Testis (tissue), 3 donors: ENCODE results near the gene SERTAD4. TPM values are rescaled to one million over a fixed set of nuclear protein-coding genes. Genes with fewer than 3 reads are reported as not detected.

ENCODE experiments used
- DNase-seq: peaks from one replicate; pipeline ENCODE4 v3.0.0-alpha.2; 2019
- H3K27ac ChIP-seq, 2 donors: fragments of 200-600 bp; sonication (generic); one replicate each; pipeline ENCODE4 v1.5.1; 2019
- H3K27me3 ChIP-seq: fragments of 200-600 bp; sonication (generic); one replicate; pipeline ENCODE4 v1.5.1; 2019
- H3K36me3 ChIP-seq: fragments of 200-600 bp; sonication (generic); one replicate; pipeline ENCODE4 v1.5.1; 2017; ENCODE audit warnings: low read depth; ENCODE audit errors: missing control alignments
- H3K4me1 ChIP-seq: fragments of 200-600 bp; sonication (generic); one replicate; pipeline ENCODE4 v1.5.1; 2019
- H3K4me3 ChIP-seq, 2 donors: fragments of 200-600 bp; sonication (generic); one replicate each; pipeline ENCODE4 v1.5.1; 2017 to 2019
- H3K9me3 ChIP-seq: fragments of 200-600 bp; sonication (generic); one replicate; pipeline ENCODE4 v1.5.1; 2017
- POLR2A ChIP-seq: fragments of 450-650 bp; IDR thresholded peaks from one replicate; pipeline ENCODE4 v1.6.1; 2017; ENCODE audit warnings: antibody characterized with exemption, mild to moderate bottlenecking, moderate library complexity
- WGBS, 2 donors: methylation state at CpG; one replicate each; pipeline ENCODE4 v1.1.5; 2018; 5-methylcytosine and 5-hydroxymethylcytosine counted together
- intact Hi-C: fragments of 100-400 bp; cut with DNase I; formaldehyde crosslinking; loops from one replicate; pipeline ENCODE4 v1.15.1; 2023; ENCODE audit warnings: low total_unique reads
- polyA plus RNA-seq: library from polyadenylated mRNA; stranded (reverse); fragments of 350-450 nt; fragmentation: Illumina TruSeq; extraction: RNeasy Lipid Tissue Mini Kit (QIAGEN cat#74804); gene quantifications from one replicate; pipeline ENCODE4 v1.2.3, GENCODE V29; 2014; ENCODE audit warnings: low read depth, low replicate concordance; ENCODE audit not compliant: insufficient read depth
- total RNA-seq, 2 donors: library from RNA; depleted of rRNA; stranded (reverse); fragments of >200 nt; gene quantifications; one replicate each; pipeline ENCODE4 v1.2.3, GENCODE V29; 2016
- TF ChIP-seq, protein P1 (sequence below), 3 experiments: fragments of 450-650 bp in 2 of 3; fragments of 200-600 bp in 1 of 3; sonication (generic) in 1 of 3; IDR thresholded peaks; one replicate each; pipeline ENCODE4 v1.5.1; 2016 to 2019; ENCODE audit warnings: antibody characterized with exemption in 3 of 3, mild to moderate bottlenecking in 2 of 3, moderate library complexity in 1 of 3

SERTAD4 gene
- total and polyA plus RNA-seq, 3 donors from 2014 or later, result 1.1 to 1.9 (median 1.1) TPM

DNA sequence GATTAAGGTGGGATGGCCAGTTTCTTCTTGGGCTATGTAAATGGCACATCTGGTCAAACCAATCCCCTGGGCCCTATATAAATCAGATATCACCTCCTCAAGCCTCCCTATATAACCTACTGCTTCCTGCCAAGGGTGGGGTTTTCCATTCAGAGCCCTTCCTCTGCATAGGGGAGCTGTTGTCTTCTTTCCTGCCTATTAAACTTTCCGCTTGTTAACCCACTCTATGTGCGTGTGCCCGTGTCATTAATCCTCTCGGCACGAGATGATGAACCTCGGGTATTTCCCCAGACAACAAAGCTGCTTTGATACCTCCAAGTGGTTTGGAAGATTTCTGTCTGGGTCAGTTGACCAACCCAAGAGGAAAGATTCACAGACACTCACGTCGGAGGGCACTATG is 19.3 kb upstream of the SERTAD4 start:
- no peaks in the 10 kb centered on the region for H3K27me3 ChIP-seq
- DNase-seq, result no peak
- H3K27ac ChIP-seq, result no peak overlapping the region
- no peak for TF ChIP-seq POLR2A
- TF ChIP-seq, protein P1, sequence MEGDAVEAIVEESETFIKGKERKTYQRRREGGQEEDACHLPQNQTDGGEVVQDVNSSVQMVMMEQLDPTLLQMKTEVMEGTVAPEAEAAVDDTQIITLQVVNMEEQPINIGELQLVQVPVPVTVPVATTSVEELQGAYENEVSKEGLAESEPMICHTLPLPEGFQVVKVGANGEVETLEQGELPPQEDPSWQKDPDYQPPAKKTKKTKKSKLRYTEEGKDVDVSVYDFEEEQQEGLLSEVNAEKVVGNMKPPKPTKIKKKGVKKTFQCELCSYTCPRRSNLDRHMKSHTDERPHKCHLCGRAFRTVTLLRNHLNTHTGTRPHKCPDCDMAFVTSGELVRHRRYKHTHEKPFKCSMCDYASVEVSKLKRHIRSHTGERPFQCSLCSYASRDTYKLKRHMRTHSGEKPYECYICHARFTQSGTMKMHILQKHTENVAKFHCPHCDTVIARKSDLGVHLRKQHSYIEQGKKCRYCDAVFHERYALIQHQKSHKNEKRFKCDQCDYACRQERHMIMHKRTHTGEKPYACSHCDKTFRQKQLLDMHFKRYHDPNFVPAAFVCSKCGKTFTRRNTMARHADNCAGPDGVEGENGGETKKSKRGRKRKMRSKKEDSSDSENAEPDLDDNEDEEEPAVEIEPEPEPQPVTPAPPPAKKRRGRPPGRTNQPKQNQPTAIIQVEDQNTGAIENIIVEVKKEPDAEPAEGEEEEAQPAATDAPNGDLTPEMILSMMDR (IDR thresholded peaks at IDR 0.05), result no peak
- H3K4me1 ChIP-seq, result no peaks in the 10 kb centered on the region
- no peaks in the 10 kb centered on the region for H3K9me3 ChIP-seq
- WGBS, 2 donors, result 79 to 91% methylated on average over 8 of the region's 8 CpGs
- no peaks in the 10 kb centered on the region for H3K36me3 ChIP-seq
- intact Hi-C loops, result no loop called here
- no peak overlapping the region for H3K4me3 ChIP-seq

DNA sequence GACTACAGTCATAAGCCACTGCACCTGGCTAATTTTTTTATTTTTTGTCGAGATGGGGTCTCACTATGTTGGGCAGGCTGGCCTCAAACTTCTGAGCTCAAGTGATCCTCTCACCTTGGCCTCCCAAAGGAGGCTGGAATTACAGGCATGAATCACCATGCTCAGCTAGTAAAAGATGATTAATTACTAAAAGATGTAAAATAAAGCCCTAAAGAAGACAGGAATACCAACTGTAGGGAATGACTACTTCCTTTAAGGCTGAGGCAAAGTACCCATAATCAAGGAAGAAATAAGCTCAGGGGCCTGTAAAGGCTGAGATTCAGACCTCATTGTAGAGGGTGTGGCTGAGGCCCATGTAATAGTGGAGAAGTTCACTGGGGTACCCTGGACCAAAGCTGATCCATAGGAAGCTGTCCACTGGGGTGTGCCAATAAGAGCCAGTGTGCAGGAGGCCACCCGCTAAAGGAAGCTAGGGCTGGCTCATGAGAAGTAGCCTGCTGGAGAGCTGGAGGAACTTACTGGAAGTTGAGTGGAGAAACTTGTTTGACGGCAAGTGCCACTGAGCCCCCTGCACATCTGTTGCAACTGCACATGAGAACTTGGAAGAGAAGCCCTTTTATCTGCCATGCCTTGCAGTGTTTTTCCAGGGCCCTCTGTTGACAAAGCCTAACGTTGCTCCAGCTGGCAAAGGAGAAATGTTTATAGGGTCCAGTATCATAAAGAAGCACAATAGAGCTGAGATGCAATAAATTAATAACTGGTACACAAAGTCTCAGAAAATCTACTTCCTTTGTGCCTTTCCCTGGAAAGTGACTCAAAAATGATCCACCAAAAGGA is 17.8 kb upstream of the SERTAD4 start:
- Histone ChIP-seq H3K27me3 (no peaks in the 10 kb centered on the region), H3K4me1 (no peaks in the 10 kb centered on the region), H3K9me3 (no peaks in the 10 kb centered on the region), H3K27ac (no peak overlapping the region), H3K4me3 (no peak overlapping the region), H3K36me3 (no peaks in the 10 kb centered on the region)
- WGBS, 2 donors, result 81 to 82% methylated on average over 4 of the region's 4 CpGs
- intact Hi-C loops, result no loop called here
- TF ChIP-seq POLR2A, result no peak
- TF ChIP-seq, protein P1 (IDR thresholded peaks at IDR 0.05), result no peak
- no peak for DNase-seq

DNA sequence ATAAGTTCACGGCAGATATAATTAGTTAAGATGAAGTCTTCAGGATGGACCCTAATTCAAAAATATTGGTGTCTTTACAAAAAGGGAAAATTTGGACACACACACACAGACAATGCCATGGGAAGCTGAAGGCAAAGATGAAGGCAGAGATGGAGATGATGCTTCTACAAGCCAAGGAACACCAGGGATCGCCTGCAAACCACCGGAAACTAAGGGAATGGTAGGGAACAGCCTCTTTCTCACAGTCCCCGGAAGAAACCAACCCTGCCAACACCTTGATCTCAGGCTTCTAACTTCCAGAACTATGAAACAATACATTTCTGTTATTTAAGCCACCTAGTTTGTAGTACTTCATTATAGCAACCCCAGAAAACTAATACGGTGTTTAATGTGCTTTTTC is 15.1 kb upstream of the SERTAD4 start:
- TF ChIP-seq, protein P1 (IDR thresholded peaks at IDR 0.05), result no peak
- Histone ChIP-seq H3K4me3 (no peak overlapping the region), H3K36me3 (no peaks in the 10 kb centered on the region), H3K4me1 (no peaks in the 10 kb centered on the region), H3K27me3 (no peaks in the 10 kb centered on the region), H3K27ac (no peak overlapping the region), H3K9me3 (no peaks in the 10 kb centered on the region)
- intact Hi-C loops, result no loop called here
- 92% methylated on average over 5 of the region's 5 CpGs for WGBS, 2 donors
- DNase-seq, result no peak

DNA sequence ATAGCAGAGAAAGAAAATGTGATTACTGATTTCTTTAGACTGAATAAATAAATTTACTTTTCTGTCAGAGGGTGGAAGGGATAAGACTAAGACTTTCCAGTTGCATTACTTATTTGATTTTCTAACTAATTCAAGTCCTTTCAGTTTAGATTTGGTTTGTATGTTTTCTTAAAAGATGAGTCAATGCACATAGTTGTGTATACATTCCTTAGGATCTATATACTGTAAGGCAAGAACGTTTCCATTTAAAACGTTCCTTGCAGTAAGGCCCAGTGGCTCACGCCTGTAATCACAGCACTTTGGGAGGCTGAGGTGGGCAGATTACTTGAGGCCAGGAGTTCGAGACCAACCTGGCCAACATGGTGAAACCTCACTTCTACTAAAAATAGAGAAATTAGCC is 14.5 kb upstream of the SERTAD4 start:
- Histone ChIP-seq H3K4me3 (no peak overlapping the region), H3K9me3 (no peaks in the 10 kb centered on the region), H3K36me3 (no peaks in the 10 kb centered on the region), H3K27ac (no peak overlapping the region), H3K27me3 (no peaks in the 10 kb centered on the region), H3K4me1 (no peaks in the 10 kb centered on the region)
- intact Hi-C loops, result no loop called here
- DNase-seq, result no peak
- 80 to 89% methylated on average over 4 of the region's 4 CpGs for WGBS, 2 donors
- TF ChIP-seq POLR2A, result no peak
- TF ChIP-seq, protein P1 (IDR thresholded peaks at IDR 0.05), result no peak
